H1 (cell line): Measurements from ENCODE around the gene RAP1GAP. TPM values are rescaled to one million over a fixed set of nuclear protein-coding genes. Genes with fewer than 3 reads are reported as not detected.
"Not testable (repeated sequence)": the region's sequence is repeated elsewhere in the genome, so short reads cannot be mapped to it uniquely, and the experiment has no call there.

Experiments used
- CTCF ChIA-PET: fragments of 300-600 bp; sonication (Branson Sonifier 250); formaldehyde crosslinking; loops from one replicate; lab custom pipeline; 2021; ENCODE audit not compliant: partially characterized antibody; lab: Charles Lee
- POLR2A ChIA-PET: fragments of 300-600 bp; sonication (Branson Sonifier 250); formaldehyde crosslinking; loops from one replicate; lab custom pipeline; 2021; ENCODE audit warnings: inconsistent platforms; ENCODE audit not compliant: partially characterized antibody; lab: Charles Lee
- DNase-seq, 2 experiments: peaks; one replicate each; pipeline versions ENCODE4 v3.0.0 to v3.0.0-alpha.2; 2010 to 2022; ENCODE audit warnings: low spot score in 2 of 2, low read depth in 1 of 2, mixed read lengths in 1 of 2
- FAIRE-seq: peaks from 2 replicates; lab custom pipeline; 2011; peaks lifted over from hg19 to GRCh38; lab: Jason Lieb, UNC
- H2AFZ ChIP-seq: 2 replicates; pipeline ENCODE4 v1.8.1; 2012; ENCODE audit warnings: low read length, inconsistent platforms
- H2AK5ac ChIP-seq: 2 replicates; pipeline ENCODE4 v1.6.1; 2013; ENCODE audit warnings: low read depth, low read length
- H2BK120ac ChIP-seq: replicated peaks from 2 replicates; pipeline ENCODE3; 2013; ENCODE audit warnings: low read depth, low read length, inconsistent platforms
- H2BK12ac ChIP-seq: 2 replicates; pipeline ENCODE4 v1.6.1; 2013; ENCODE audit warnings: low read depth, low read length
- H2BK15ac ChIP-seq: 2 replicates; pipeline ENCODE4 v1.6.1; 2013; ENCODE audit warnings: low read length
- H2BK20ac ChIP-seq: 2 replicates; pipeline ENCODE4 v1.6.1; 2013; ENCODE audit warnings: low read length
- H2BK5ac ChIP-seq: 2 replicates; pipeline ENCODE4 v1.6.1; 2013; ENCODE audit warnings: low read depth, low read length
- H3K14ac ChIP-seq: 2 replicates; pipeline ENCODE4 v1.6.1; 2013; ENCODE audit warnings: inconsistent platforms; ENCODE audit not compliant: insufficient read length
- H3K18ac ChIP-seq: 2 replicates; pipeline ENCODE4 v1.6.1; 2013; ENCODE audit warnings: low read length; ENCODE audit errors: extremely low read depth
- H3K23ac ChIP-seq: 2 replicates; pipeline ENCODE4 v1.6.1; 2013; ENCODE audit warnings: inconsistent platforms; ENCODE audit not compliant: insufficient read length
- H3K23me2 ChIP-seq: 2 replicates; pipeline ENCODE4 v1.6.1; 2013; ENCODE audit warnings: low read depth, low read length
- H3K27ac ChIP-seq: 2 replicates; pipeline ENCODE4 v1.6.1; 2011; ENCODE audit warnings: low read depth, low read length, inconsistent platforms
- H3K27me3 ChIP-seq, 4 experiments: replicated peaks in 1 of 4; 1 replicate in 1 of 4; 2 replicates in 3 of 4; pipeline versions ENCODE4 v1.6.1 to v1.8.1; 2011 to 2013; ENCODE audit warnings: low read length in 3 of 4, mild to moderate bottlenecking in 3 of 4, inconsistent platforms in 2 of 4, mixed read lengths in 2 of 4, moderate library complexity in 1 of 4; ENCODE audit not compliant: control insufficient read depth in 3 of 4, insufficient read depth in 3 of 4; ENCODE audit errors: extremely low read depth in 1 of 4
- H3K36me3 ChIP-seq, 4 experiments: 2 replicates each; pipeline versions ENCODE4 v1.6.1 to v1.8.1; 2011 to 2013; ENCODE audit warnings: mild to moderate bottlenecking in 4 of 4, low read length in 3 of 4, moderate library complexity in 2 of 4, control low read depth in 1 of 4, inconsistent platforms in 1 of 4; ENCODE audit not compliant: insufficient read depth in 4 of 4, control insufficient read depth in 2 of 4
- H3K4ac ChIP-seq: replicated peaks from 2 replicates; pipeline ENCODE3; 2013; ENCODE audit warnings: low read length, low read depth, mixed read lengths, inconsistent platforms; ENCODE audit not compliant: insufficient read length
- H3K4me1 ChIP-seq, 4 experiments: replicated peaks in 1 of 4; 1 replicate in 1 of 4; 2 replicates in 3 of 4; pipeline versions ENCODE4 v1.6.1 to v1.8.1; 2011 to 2013; ENCODE audit warnings: low read length in 3 of 4, inconsistent platforms in 2 of 4, mixed read lengths in 1 of 4; ENCODE audit not compliant: insufficient read depth in 4 of 4, control insufficient read depth in 3 of 4
- H3K4me2 ChIP-seq, 2 experiments: 2 replicates each; pipeline versions ENCODE4 v1.6.1 to v1.8.1; 2011 to 2013; ENCODE audit warnings: low read depth in 2 of 2, low read length in 2 of 2, control low read depth in 1 of 2, inconsistent platforms in 1 of 2, mild to moderate bottlenecking in 1 of 2; ENCODE audit not compliant: insufficient read depth in 1 of 2
- H3K4me3 ChIP-seq, 4 experiments: fragments of 200-600, 300-600 bp in 1 of 4; sonication (generic), shearing (Covaris generic), sonication (Bioruptor Twin) in 1 of 4; 2 replicates each; pipeline versions ENCODE4 v1.5.1 to v1.8.1; 2011 to 2016; ENCODE audit warnings: low read length in 4 of 4, low read depth in 3 of 4, control low read depth in 2 of 4, inconsistent platforms in 2 of 4, mild to moderate bottlenecking in 2 of 4, mixed read lengths in 1 of 4, moderate library complexity in 1 of 4; ENCODE audit not compliant: insufficient read depth in 2 of 4; ENCODE audit errors: extremely low read depth in 1 of 4
- H3K56ac ChIP-seq: replicated peaks from 2 replicates; pipeline ENCODE3; 2013; ENCODE audit warnings: low read depth, mild to moderate bottlenecking, mixed read lengths, low read length, inconsistent platforms; ENCODE audit not compliant: insufficient read length
- H3K79me1 ChIP-seq: 2 replicates; pipeline ENCODE4 v1.6.1; 2013; ENCODE audit warnings: low read depth, low read length, control low read depth
- H3K79me2 ChIP-seq, 2 experiments: 2 replicates each; pipeline versions ENCODE4 v1.6.1 to v1.8.1; 2012 to 2013; ENCODE audit warnings: low read length in 2 of 2, mild to moderate bottlenecking in 2 of 2, inconsistent platforms in 1 of 2; ENCODE audit not compliant: insufficient read depth in 2 of 2, control insufficient read depth in 1 of 2
- H3K9ac ChIP-seq, 4 experiments: replicated peaks in 1 of 4; 1 replicate in 1 of 4; 2 replicates in 3 of 4; pipeline versions ENCODE4 v1.6.1 to v1.8.1; 2011 to 2013; ENCODE audit warnings: low read depth in 3 of 4, low read length in 3 of 4, control low read depth in 2 of 4, mild to moderate bottlenecking in 2 of 4, moderate library complexity in 2 of 4, inconsistent platforms in 1 of 4; ENCODE audit errors: extremely low read depth in 1 of 4
- H3K9me3 ChIP-seq, 2 experiments: 2 replicates each; pipeline versions ENCODE4 v1.6.1 to v1.8.1; 2012 to 2013; ENCODE audit warnings: mild to moderate bottlenecking in 2 of 2, moderate library complexity in 2 of 2, control low read depth in 1 of 2, inconsistent platforms in 1 of 2, low read depth in 1 of 2, low read length in 1 of 2, mixed read lengths in 1 of 2; ENCODE audit not compliant: insufficient read depth in 2 of 2
- H4K20me1 ChIP-seq, 2 experiments: replicated peaks in 1 of 2; 2 replicates each; pipeline versions ENCODE3 to v1.8.1; 2011 to 2013; ENCODE audit warnings: inconsistent platforms in 2 of 2, low read length in 2 of 2, mild to moderate bottlenecking in 1 of 2; ENCODE audit not compliant: insufficient read depth in 2 of 2, control insufficient read depth in 1 of 2
- H4K5ac ChIP-seq: 2 replicates; pipeline ENCODE4 v1.6.1; 2013; ENCODE audit warnings: low read length, low read depth, mixed read lengths, inconsistent platforms; ENCODE audit not compliant: insufficient read length
- H4K8ac ChIP-seq: 2 replicates; pipeline ENCODE4 v1.8.0; 2013; ENCODE audit warnings: mild to moderate bottlenecking, moderate library complexity, low read length, inconsistent platforms; ENCODE audit not compliant: insufficient read depth; ENCODE audit errors: extremely low read depth
- H4K91ac ChIP-seq: replicated peaks from 2 replicates; pipeline ENCODE3; 2013; ENCODE audit warnings: low read length, mixed read lengths, inconsistent platforms; ENCODE audit not compliant: insufficient read length
- MAFK ChIP-seq: IDR thresholded peaks from 2 replicates; pipeline ENCODE4 v1.6.1; 2012; ENCODE audit warnings: low read depth, mild to moderate bottlenecking, improper control_type of control experiment, low read length
- RBBP5 ChIP-seq: IDR thresholded peaks from 2 replicates; pipeline ENCODE4 v1.7.1; 2012; ENCODE audit warnings: low read depth, mild to moderate bottlenecking, inconsistent platforms, low read length, moderate library complexity, borderline replicate concordance
- WGBS, 2 experiments: shearing (Covaris generic) in 1 of 2; methylation state at CpG; one replicate each; pipeline versions ENCODE4 v1.1.6 to v1.1.7; 2013 to 2015; ENCODE audit warnings: low lambda C conversion rate in 2 of 2, mixed read lengths in 2 of 2, inconsistent platforms in 1 of 2, low coverage in 1 of 2, missing lambda C conversion rate in 1 of 2; ENCODE audit not compliant: insufficient replicate concordance in 2 of 2, insufficient coverage in 1 of 2, insufficient read length in 1 of 2; ENCODE audit errors: extremely low coverage in 1 of 2, missing lambda C conversion rate in 1 of 2; 5-methylcytosine and 5-hydroxymethylcytosine counted together
- polyA plus RNA-seq, 7 experiments: library from polyadenylated mRNA; depleted of rRNA in 3 of 7; stranded (reverse) in 5 of 7; unstranded in 2 of 7; fragments of >200 nt in 5 of 7; fragments of 200-250 nt in 2 of 7; gene quantifications; 1 replicate in 5 of 7; 2 replicates in 1 of 7; 4 replicates in 1 of 7; pipeline versions ENCODE4 v1.2.1 to v1.2.3, GENCODE V29; 2011 to 2013; ENCODE audit warnings: missing spikeins in 2 of 7, mixed read lengths in 2 of 7
- total RNA-seq: library from RNA; stranded (reverse); fragmentation: NEBNext Ultra II Directional; extraction: Animal tissue kit (Norgen Biotek cat#: 25700); gene quantifications from 2 replicates; pipeline ENCODE4 v1.2.1, GENCODE V29; 2021

The RAP1GAP gene
- total and polyA plus RNA-seq, 2 of the 8 experiments (the other 6 are each of a cell fraction or from before 2014, with no cell fraction given), result 8.4 TPM

- TF ChIP-seq MAFK, result no peak
- no peak for TF ChIP-seq RBBP5
- TF ChIP-seq, all 59 proteins: peak for 0
These were observed 101.7 kb downstream of the RAP1GAP start (continued) for GRCh38 chr1:21567241-21568005.

GRCh38 chr1:21566361-21566760 is 102.8 kb downstream of the RAP1GAP start:
- H3K9ac ChIP-seq, H2BK120ac ChIP-seq, H3K4me1 ChIP-seq, H3K9me3 ChIP-seq, H3K23me2 ChIP-seq, H3K27me3 ChIP-seq, H4K5ac ChIP-seq, H3K4me3 ChIP-seq, H3K23ac ChIP-seq, H2AFZ ChIP-seq, H2BK5ac ChIP-seq, H3K4ac ChIP-seq, DNase-seq, H2BK12ac ChIP-seq, FAIRE-seq, POLR2A ChIA-PET, H2AK5ac ChIP-seq, H3K79me2 ChIP-seq, H4K8ac ChIP-seq, CTCF ChIA-PET, H2BK15ac ChIP-seq, H3K4me2 ChIP-seq, H3K14ac ChIP-seq, H3K56ac ChIP-seq, H2BK20ac ChIP-seq, H4K91ac ChIP-seq, H3K79me1 ChIP-seq, H3K27ac ChIP-seq, H3K18ac ChIP-seq: not testable (repeated sequence)
- 92% methylated on average over 15 of the region's 15 CpGs; no CpG with 5 or more reads in 1 of the 2 experiments for WGBS, 2 experiments
- peaks cover 4 to 12% of the 10 kb centered on the region in 2 experiments for H4K20me1 ChIP-seq
- peaks cover 0 to 13% (median 3%) of the 10 kb centered on the region in 4 experiments; a peak in 4 of 8 replicates for H3K36me3 ChIP-seq
